Neural cell (in vitro differentiated cells): ENCODE results near the gene DRD4. TPM values are rescaled to one million over a fixed set of nuclear protein-coding genes. Genes with fewer than 3 reads are reported as not detected.
"Not testable (repeated sequence)": the region's sequence is repeated elsewhere in the genome, so short reads cannot be mapped to it uniquely, and the experiment has no call there.

Source experiments
- H2AFZ ChIP-seq: fragments of 200-600, 300-800 bp; sonication (generic), shearing (Covaris generic); 2 replicates; pipeline ENCODE4 v1.6.0; 2014; ENCODE audit warnings: low read depth, mild to moderate bottlenecking, antibody characterized with exemption, low read length, moderate library complexity
- H3F3A ChIP-seq: fragments of 200-600 bp; shearing (Covaris generic); 2 replicates; pipeline ENCODE4 v1.6.1; 2016; ENCODE audit warnings: mild to moderate bottlenecking, moderate library complexity, mixed read lengths, antibody characterized with exemption, low read length; ENCODE audit not compliant: insufficient read depth, poor library complexity, severe bottlenecking
- H3K27ac ChIP-seq: fragments of 200-600, 300-800 bp; sonication (generic), shearing (Covaris generic); 2 replicates; pipeline ENCODE4 v1.5.1; 2014; ENCODE audit warnings: mild to moderate bottlenecking, low read length, moderate library complexity
- H3K27me3 ChIP-seq: fragments of 300-800, 200-600 bp; sonication (generic), shearing (Covaris generic); 2 replicates; pipeline ENCODE4 v1.6.0; 2014; ENCODE audit warnings: mild to moderate bottlenecking, low read depth, low read length, moderate library complexity; ENCODE audit not compliant: insufficient read depth
- H3K36me3 ChIP-seq: fragments of 300-800, 200-600 bp; sonication (generic), shearing (Covaris generic); 2 replicates; pipeline ENCODE4 v1.5.1; 2014; ENCODE audit warnings: mild to moderate bottlenecking, antibody characterized with exemption, low read length, moderate library complexity; ENCODE audit not compliant: insufficient read depth
- H3K4me2 ChIP-seq: fragments of 300-800, 200-600 bp; sonication (generic), shearing (Covaris generic); 2 replicates; pipeline ENCODE4 v1.6.0; 2014; ENCODE audit warnings: mild to moderate bottlenecking, low read length
- H3K4me3 ChIP-seq: fragments of 300-800, 200-600 bp; sonication (generic), shearing (Covaris generic); 2 replicates; pipeline ENCODE4 v1.5.1; 2014; ENCODE audit warnings: mild to moderate bottlenecking, low read length, moderate library complexity
- H3K79me2 ChIP-seq: fragments of 200-600 bp; shearing (Covaris generic); replicated peaks from 2 replicates; pipeline ENCODE4 v1.6.0; 2014; ENCODE audit warnings: mild to moderate bottlenecking, low read length, moderate library complexity; ENCODE audit not compliant: insufficient read depth
- H3K9ac ChIP-seq: fragments of 300-800, 200-600 bp; sonication (generic), shearing (Covaris generic); 2 replicates; pipeline ENCODE4 v1.6.1; 2016; ENCODE audit warnings: mild to moderate bottlenecking, low read length, mixed read lengths
- H3K9me2 ChIP-seq: fragments of 200-600 bp; shearing (Covaris generic); 2 replicates; pipeline ENCODE4 v1.6.1; 2016; ENCODE audit warnings: mild to moderate bottlenecking, low read length, mixed read lengths; ENCODE audit not compliant: insufficient read depth
- H3K9me3 ChIP-seq: fragments of 200-600, 300-800 bp; sonication (generic), shearing (Covaris generic); 2 replicates; pipeline ENCODE4 v1.6.1; 2016; ENCODE audit warnings: mild to moderate bottlenecking, mixed run types, low read length, moderate library complexity, mixed read lengths
- H4K20me1 ChIP-seq: fragments of 200-600 bp; shearing (Covaris generic); 2 replicates; pipeline ENCODE4 v1.6.1; 2016; ENCODE audit warnings: mild to moderate bottlenecking, mixed run types; ENCODE audit not compliant: insufficient read depth
- CTCF ChIP-seq: fragments of 450-650 bp; IDR thresholded peaks from 2 replicates; pipeline ENCODE4 v1.5.1; 2014; ENCODE audit warnings: antibody characterized with exemption, mild to moderate bottlenecking, moderate library complexity; ENCODE audit not compliant: poor library complexity, severe bottlenecking
- EP300 ChIP-seq: fragments of 450-650 bp; conservative IDR thresholded peaks from 2 replicates; pipeline ENCODE4 v1.6.1; 2014; ENCODE audit warnings: antibody characterized with exemption, mild to moderate bottlenecking, moderate library complexity; ENCODE audit not compliant: poor library complexity, severe bottlenecking
- EZH2 ChIP-seq: fragments of 200-600, 300-800 bp; shearing (Covaris generic), sonication (generic); IDR thresholded peaks from 2 replicates; pipeline ENCODE4 v1.6.1; 2014; ENCODE audit warnings: antibody characterized with exemption, low read length, borderline replicate concordance, mild to moderate bottlenecking; ENCODE audit not compliant: insufficient read depth, poor library complexity, severe bottlenecking
- MXI1 ChIP-seq: fragments of 450-650 bp; conservative IDR thresholded peaks from 2 replicates; pipeline ENCODE4 v1.6.1; 2014; ENCODE audit warnings: antibody characterized with exemption, mild to moderate bottlenecking; ENCODE audit not compliant: poor library complexity, severe bottlenecking
- POLR2AphosphoS5 ChIP-seq: IDR thresholded peaks from 2 replicates; pipeline ENCODE4 v1.6.1; 2012
- RAD21 ChIP-seq: fragments of 450-650 bp; conservative IDR thresholded peaks from 2 replicates; pipeline ENCODE4 v1.6.1; 2014; ENCODE audit warnings: antibody characterized with exemption, mild to moderate bottlenecking, moderate library complexity
- REST ChIP-seq: IDR thresholded peaks from 2 replicates; pipeline ENCODE4 v1.6.1; 2012; ENCODE audit warnings: borderline replicate concordance
- SMC3 ChIP-seq: fragments of 450-650 bp; conservative IDR thresholded peaks from 2 replicates; pipeline ENCODE4 v1.6.1; 2014; ENCODE audit warnings: antibody characterized with exemption, mild to moderate bottlenecking, moderate library complexity; ENCODE audit not compliant: poor library complexity
- TAF1 ChIP-seq: IDR thresholded peaks from 2 replicates; pipeline ENCODE4 v1.6.1; 2012; ENCODE audit warnings: low read depth
- polyA plus RNA-seq: library from polyadenylated mRNA; depleted of rRNA; stranded (reverse); fragments of >200 nt; gene quantifications from 2 replicates; pipeline ENCODE4 v1.2.3, GENCODE V29; 2014

DRD4 gene
- polyA plus RNA-seq, 1 donor from 2014 or later: not detected

DNA sequence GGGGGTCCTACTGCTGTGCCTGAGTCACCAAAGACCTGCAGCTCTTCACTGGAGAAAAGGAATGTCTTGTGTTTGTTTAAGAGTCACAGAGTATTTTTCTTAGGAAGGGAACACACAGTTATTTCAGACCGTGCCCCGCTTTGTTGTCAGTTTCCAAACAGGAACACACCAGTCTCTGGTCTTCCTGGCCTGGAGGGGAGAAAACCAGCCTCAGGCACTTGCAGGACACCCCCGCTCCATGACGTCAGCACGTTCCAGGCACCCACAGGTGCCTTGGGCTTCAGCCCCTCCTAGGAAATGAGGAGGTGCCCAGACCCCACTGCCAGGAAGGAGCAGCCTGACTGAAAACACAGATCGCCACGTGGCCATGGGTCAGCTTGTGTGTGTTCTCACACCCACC is 52.6 kb downstream of the DRD4 start:
- no peak overlapping the region for H3K4me3 ChIP-seq
- H3F3A ChIP-seq: no peaks in the 10 kb centered on the region
- no peaks in the 10 kb centered on the region for H3K9me2 ChIP-seq
- no peaks in the 10 kb centered on the region for H3K36me3 ChIP-seq
- no peaks in the 10 kb centered on the region for H3K27me3 ChIP-seq
- no peaks in the 10 kb centered on the region for H4K20me1 ChIP-seq
- H3K79me2 ChIP-seq: peaks cover 18% of the 10 kb centered on the region
- no peak overlapping the region for H3K27ac ChIP-seq
- H3K4me2 ChIP-seq: no peak overlapping the region
- no peak overlapping the region for H3K9ac ChIP-seq
- no peaks in the 10 kb centered on the region for H3K9me3 ChIP-seq
- TF ChIP-seq SMC3: no peak
- no peak for TF ChIP-seq MXI1
- no peak for TF ChIP-seq POLR2AphosphoS5
- no peak for TF ChIP-seq EP300
- TF ChIP-seq CTCF: no peak
- TF ChIP-seq RAD21: no peak
- TF ChIP-seq TAF1: no peak
- no peak for TF ChIP-seq EZH2
- TF ChIP-seq REST: no peak
- no peak overlapping the region for H2AFZ ChIP-seq

DNA sequence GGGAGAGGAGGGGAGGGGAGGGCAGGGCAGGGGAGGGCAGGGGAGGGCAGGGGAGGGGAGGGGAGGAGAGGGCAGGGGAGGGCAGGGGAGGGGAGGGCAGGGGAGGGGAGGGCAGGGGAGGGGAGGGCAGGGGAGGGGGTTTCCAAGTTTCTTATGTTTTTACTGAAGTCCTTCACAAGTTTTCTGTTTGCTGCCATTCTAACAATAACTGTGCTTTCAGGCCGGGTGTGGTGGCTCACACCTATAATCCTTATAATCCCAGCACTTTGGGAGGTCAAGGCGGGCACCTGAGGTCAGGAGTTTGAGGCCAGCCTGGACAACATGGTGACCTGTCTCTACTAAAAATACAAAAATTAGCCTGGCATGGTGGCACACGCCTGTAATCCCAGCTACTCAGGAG is 53.2 kb downstream of the DRD4 start:
- not testable (repeated sequence) for H3K4me3 ChIP-seq, H4K20me1 ChIP-seq, H3K9me3 ChIP-seq, H3K27me3 ChIP-seq, H3K4me2 ChIP-seq, H2AFZ ChIP-seq, H3K9ac ChIP-seq, H3K9me2 ChIP-seq, H3K36me3 ChIP-seq, H3F3A ChIP-seq, H3K27ac ChIP-seq
- H3K79me2 ChIP-seq: peaks cover 18% of the 10 kb centered on the region

Other genes with a start within 250 kb of the DRD4 start
- not detected in 2 replicates for gene PKP3, start 243.1 kb upstream of the DRD4 start, polyA plus RNA-seq
- 1.6 and 5.6 TPM in 2 replicates for gene SIGIRR, start 222.3 kb upstream of the DRD4 start, polyA plus RNA-seq
- not detected in 2 replicates for gene ANO9, start 195.3 kb upstream of the DRD4 start, polyA plus RNA-seq
- gene PTDSS2, start 187.0 kb upstream of the DRD4 start, polyA plus RNA-seq: 39.1 and 54.3 TPM in 2 replicates
- gene RNH1, start 130.0 kb upstream of the DRD4 start, polyA plus RNA-seq: 71.8 and 82.4 TPM in 2 replicates
- 119 and 120 TPM in 2 replicates for gene HRAS, start 101.7 kb upstream of the DRD4 start, polyA plus RNA-seq
- gene LRRC56, start 99.7 kb upstream of the DRD4 start, polyA plus RNA-seq: 0.76 and 1.3 TPM in 2 replicates
- gene LMNTD2, start 76.5 kb upstream of the DRD4 start, polyA plus RNA-seq: 0.61 and 3.0 TPM in 2 replicates
- gene RASSF7, start 76.3 kb upstream of the DRD4 start, polyA plus RNA-seq: 37.1 and 51.5 TPM in 2 replicates
- gene PHRF1, start 60.8 kb upstream of the DRD4 start, polyA plus RNA-seq: 8.5 and 12.1 TPM in 2 replicates
- gene IRF7, start 21.3 kb upstream of the DRD4 start, polyA plus RNA-seq: 1.1 and 4.6 TPM in 2 replicates
- not detected in 2 replicates for gene CDHR5, start 12.3 kb upstream of the DRD4 start, polyA plus RNA-seq
- not detected in 2 replicates for gene SCT, start 10.1 kb upstream of the DRD4 start, polyA plus RNA-seq
- 87.6 and 94.9 TPM in 2 replicates for gene DEAF1, start 58.0 kb downstream of the DRD4 start, polyA plus RNA-seq
- 23.1 and 30.9 TPM in 2 replicates for gene TMEM80, start 58.5 kb downstream of the DRD4 start, polyA plus RNA-seq
- 3.5 and 7.5 TPM in 2 replicates for gene EPS8L2, start 69.0 kb downstream of the DRD4 start, polyA plus RNA-seq
- gene TALDO1, start 110.2 kb downstream of the DRD4 start, polyA plus RNA-seq: 156 and 158 TPM in 2 replicates
- gene GATD1, start 140.2 kb downstream of the DRD4 start, polyA plus RNA-seq: 131 and 146 TPM in 2 replicates
- 11.8 and 16.2 TPM in 2 replicates for gene CEND1, start 152.8 kb downstream of the DRD4 start, polyA plus RNA-seq
- 40.9 and 66.4 TPM in 2 replicates for gene SLC25A22, start 161.0 kb downstream of the DRD4 start, polyA plus RNA-seq
- gene PIDD1, start 168.0 kb downstream of the DRD4 start, polyA plus RNA-seq: 13.3 and 34.9 TPM in 2 replicates
- gene RPLP2, start 172.7 kb downstream of the DRD4 start, polyA plus RNA-seq: 147 and 167 TPM in 2 replicates
- gene PNPLA2, start 181.6 kb downstream of the DRD4 start, polyA plus RNA-seq: 7.3 and 7.8 TPM in 2 replicates
- gene CRACR2B, start 190.7 kb downstream of the DRD4 start, polyA plus RNA-seq: 1.2 and 6.5 TPM in 2 replicates
- gene CD151, start 195.7 kb downstream of the DRD4 start, polyA plus RNA-seq: 70.8 and 80.1 TPM in 2 replicates
- 50.6 and 62.3 TPM in 2 replicates for gene POLR2L, start 205.3 kb downstream of the DRD4 start, polyA plus RNA-seq
- 68.1 and 68.3 TPM in 2 replicates for gene TSPAN4, start 205.6 kb downstream of the DRD4 start, polyA plus RNA-seq